Activated CD4-positive, alpha-beta memory T cell treated with anti-CD3 and anti-CD28 coated beads, Interleukin-2, amount 10 ng/mL, durations not matched to agents 7 days and 5 days (primary cell): Measurements from ENCODE around the gene MMP13. TPM values are rescaled to one million over a fixed set of nuclear protein-coding genes. Genes with fewer than 3 reads are reported as not detected.

Source experiments
- CTCF ChIA-PET: fragments of 350-600 bp; sonication (Branson Sonifier 250); formaldehyde crosslinking; loops from one replicate; lab custom pipeline; 2021; ENCODE audit warnings: antibody characterized with exemption, inconsistent platforms; lab: Charles Lee
- POLR2A ChIA-PET: fragments of 350-600 bp; sonication (Branson Sonifier 250); formaldehyde crosslinking; loops from one replicate; lab custom pipeline; 2021; ENCODE audit warnings: antibody characterized with exemption; lab: Charles Lee
- DNase-seq: peaks from one replicate; pipeline ENCODE4 v3.0.0-alpha.2; 2020
- H3K27ac Mint-ChIP-seq: one replicate; pipeline ENCODE4 v1.8.0; 2021; ENCODE audit warnings: mild to moderate bottlenecking, mixed read lengths
- H3K27me3 Mint-ChIP-seq: one replicate; pipeline ENCODE4 v1.8.0; 2021; ENCODE audit warnings: mixed read lengths
- H3K36me3 Mint-ChIP-seq: one replicate; pipeline ENCODE4 v1.8.0; 2021; ENCODE audit warnings: low read depth, mixed read lengths
- H3K4me1 Mint-ChIP-seq: one replicate; pipeline ENCODE4 v1.8.0; 2021; ENCODE audit warnings: mixed read lengths
- H3K4me3 Mint-ChIP-seq: one replicate; pipeline ENCODE4 v1.8.0; 2021; ENCODE audit warnings: mild to moderate bottlenecking, mixed read lengths
- H3K9me3 Mint-ChIP-seq: one replicate; pipeline ENCODE4 v1.8.0; 2021; ENCODE audit warnings: mixed read lengths
- total RNA-seq, 2 experiments: library from RNA; stranded (reverse); gene quantifications; one replicate each; pipeline ENCODE4 v1.2.3, GENCODE V29; 2021

Gene MMP13
- total RNA-seq, 2 experiments from 2014 or later = not detected

DNA sequence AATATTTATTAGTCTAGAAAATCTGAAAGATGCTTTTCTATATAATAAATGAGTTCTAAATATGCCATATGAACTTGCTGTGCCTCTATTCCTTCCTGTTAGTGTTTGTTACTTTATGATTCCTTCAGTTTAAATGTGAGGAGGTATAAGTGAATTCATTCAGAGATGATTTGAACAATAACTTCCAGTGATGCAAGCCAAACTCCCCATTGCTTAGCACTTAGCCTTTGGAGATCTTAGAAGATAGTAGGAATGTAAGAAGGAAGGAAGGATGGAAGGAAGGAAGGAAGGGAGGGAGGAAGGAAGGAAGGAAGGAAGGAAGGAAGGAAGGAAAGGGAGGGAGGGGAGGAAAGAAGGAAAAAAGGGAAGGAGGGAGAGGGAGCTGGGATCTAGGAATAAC is 25.1 kb downstream of the MMP13 start:
- CTCF ChIA-PET = no interaction called here
- H3K36me3 Mint-ChIP-seq = no peaks in the 10 kb centered on the region
- H3K4me3 Mint-ChIP-seq = no peak overlapping the region
- peaks cover 9% of the 10 kb centered on the region for H3K27me3 Mint-ChIP-seq
- no peak overlapping the region for H3K27ac Mint-ChIP-seq
- H3K4me1 Mint-ChIP-seq = no peaks in the 10 kb centered on the region
- no peak for DNase-seq
- POLR2A ChIA-PET = no interaction called here
- H3K9me3 Mint-ChIP-seq = no peaks in the 10 kb centered on the region

DNA sequence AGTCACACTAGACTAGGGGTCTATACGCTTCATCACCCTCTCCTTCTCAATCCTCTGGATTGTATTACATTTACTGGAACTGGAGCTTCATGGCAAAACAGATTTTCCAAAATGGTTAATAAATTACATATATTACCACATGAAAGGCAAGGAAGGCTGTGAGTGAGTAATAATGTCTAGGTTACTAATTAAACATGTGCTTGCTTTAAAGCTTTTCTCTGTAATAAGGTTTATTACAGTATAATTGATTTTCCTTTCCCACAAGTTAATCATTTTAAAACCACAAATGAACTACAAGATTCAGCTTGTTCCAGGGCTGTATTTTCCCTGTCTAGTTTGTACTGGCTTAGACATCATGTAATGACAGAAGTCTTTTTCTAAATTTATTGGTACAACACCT is 25.6 kb downstream of the MMP13 start:
- CTCF ChIA-PET = no interaction called here
- H3K27ac Mint-ChIP-seq = no peak overlapping the region
- no peaks in the 10 kb centered on the region for H3K36me3 Mint-ChIP-seq
- DNase-seq = no peak
- H3K4me3 Mint-ChIP-seq = no peak overlapping the region
- H3K9me3 Mint-ChIP-seq = no peaks in the 10 kb centered on the region
- H3K4me1 Mint-ChIP-seq = no peaks in the 10 kb centered on the region
- POLR2A ChIA-PET = no interaction called here
- peaks cover 9% of the 10 kb centered on the region for H3K27me3 Mint-ChIP-seq

DNA sequence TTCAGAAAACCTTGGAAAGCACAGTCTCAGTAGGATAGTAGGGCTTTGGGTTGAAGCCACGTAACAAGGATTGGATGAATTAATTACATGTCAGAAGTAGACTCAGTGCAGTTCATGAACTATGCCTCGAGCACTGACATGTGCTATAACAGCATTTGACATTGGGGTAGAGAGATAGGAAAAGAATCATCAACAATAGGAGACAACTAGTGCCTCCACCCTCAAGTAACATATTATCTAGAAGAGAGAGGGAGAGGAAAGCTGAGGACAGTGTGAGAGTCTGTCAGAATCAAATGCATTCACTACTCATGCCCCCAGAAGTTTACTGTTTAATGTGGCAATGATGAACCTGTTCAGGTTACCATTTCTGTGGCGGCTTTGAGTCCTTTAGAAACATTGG is 26.4 kb downstream of the MMP13 start:
- H3K9me3 Mint-ChIP-seq = no peaks in the 10 kb centered on the region
- ChIA-PET CTCF (no interaction called here), POLR2A (no interaction called here)
- H3K4me1 Mint-ChIP-seq = no peaks in the 10 kb centered on the region
- no peak for DNase-seq
- H3K27ac Mint-ChIP-seq = no peak overlapping the region
- peaks cover 9% of the 10 kb centered on the region for H3K27me3 Mint-ChIP-seq
- H3K36me3 Mint-ChIP-seq = no peaks in the 10 kb centered on the region
- H3K4me3 Mint-ChIP-seq = no peak overlapping the region

DNA sequence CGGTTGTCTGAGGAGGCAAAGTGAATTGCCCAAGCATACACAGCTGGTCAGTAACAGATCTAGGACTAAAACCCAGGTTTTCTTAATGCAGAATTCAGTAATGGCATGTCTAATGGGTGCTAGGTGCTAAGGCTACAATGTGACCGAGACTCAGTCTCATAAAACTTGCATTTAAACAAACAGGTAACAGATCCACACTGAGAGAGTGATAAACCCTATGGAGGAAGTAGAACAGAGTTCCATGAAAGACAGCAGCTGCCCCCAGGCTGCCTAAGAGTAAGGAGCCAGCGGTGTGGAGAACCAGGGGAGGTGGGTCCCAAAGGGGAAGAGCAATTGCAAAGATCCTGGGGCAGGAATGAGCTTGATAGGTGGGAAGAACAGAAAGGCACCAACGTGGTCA is 27.3 kb downstream of the MMP13 start:
- Mint-ChIP-seq H3K4me1 (no peaks in the 10 kb centered on the region), H3K27me3 (peaks cover 9% of the 10 kb centered on the region), H3K9me3 (no peaks in the 10 kb centered on the region), H3K4me3 (no peak overlapping the region), H3K36me3 (no peaks in the 10 kb centered on the region), H3K27ac (no peak overlapping the region)
- no peak for DNase-seq
- CTCF ChIA-PET = no interaction called here
- POLR2A ChIA-PET = no interaction called here

DNA sequence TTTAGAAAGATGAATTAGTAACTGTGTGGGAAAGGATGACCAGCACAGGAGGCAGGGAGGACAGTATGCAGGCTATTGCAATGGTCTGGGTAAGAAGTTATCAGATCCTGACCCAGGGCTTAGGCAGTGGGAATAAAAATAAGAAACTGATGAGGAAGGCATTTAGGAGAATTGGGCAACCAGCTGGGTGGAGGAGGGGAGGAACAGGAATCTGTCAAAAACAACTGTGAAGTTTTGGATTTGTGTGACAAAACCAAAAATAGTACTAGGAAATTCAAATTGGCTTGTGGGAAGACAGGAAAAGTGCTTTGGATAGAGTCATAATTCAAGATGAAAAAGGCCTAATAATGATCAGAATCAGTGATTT is 27.9 kb downstream of the MMP13 start:
- no peak overlapping the region for H3K27ac Mint-ChIP-seq
- CTCF ChIA-PET = no interaction called here
- H3K4me1 Mint-ChIP-seq = no peaks in the 10 kb centered on the region
- H3K36me3 Mint-ChIP-seq = no peaks in the 10 kb centered on the region
- H3K27me3 Mint-ChIP-seq = peaks cover 8% of the 10 kb centered on the region
- POLR2A ChIA-PET = no interaction called here
- no peak overlapping the region for H3K4me3 Mint-ChIP-seq
- no peak for DNase-seq
- H3K9me3 Mint-ChIP-seq = no peaks in the 10 kb centered on the region

DNA sequence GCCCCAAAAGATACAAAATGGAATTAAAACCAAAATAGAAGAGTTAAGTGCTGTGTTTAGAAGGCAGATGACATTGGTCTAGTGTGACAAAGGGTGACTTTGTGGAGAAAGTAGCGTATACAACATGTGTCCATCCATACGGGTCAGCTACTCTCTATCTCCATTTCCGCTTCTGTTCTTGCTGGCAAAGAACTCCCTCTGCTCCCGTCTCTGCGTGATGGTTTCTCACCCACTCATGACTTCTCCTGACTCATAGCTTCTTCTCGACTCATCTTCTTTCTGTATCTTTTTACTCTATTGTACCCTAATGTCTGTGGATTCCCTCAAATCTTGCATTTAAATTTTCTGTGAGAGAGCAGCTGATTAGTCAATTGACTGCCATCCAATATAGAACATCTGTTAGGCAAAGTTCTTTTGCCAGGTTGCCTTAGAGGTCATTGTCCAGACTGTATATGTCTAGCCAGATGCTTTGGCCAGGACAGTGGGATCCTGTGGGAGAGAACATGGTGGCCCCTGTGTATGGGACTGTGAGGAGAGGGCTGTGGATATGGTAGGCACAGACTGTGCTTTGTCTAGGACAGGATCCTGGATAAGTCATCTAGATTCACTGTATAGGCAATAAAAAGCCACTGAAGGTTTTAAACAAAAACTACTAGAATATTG is 28.4 kb downstream of the MMP13 start:
- H3K27me3 Mint-ChIP-seq = peaks cover 6% of the 10 kb centered on the region
- POLR2A ChIA-PET = no interaction called here
- CTCF ChIA-PET = no interaction called here
- no peaks in the 10 kb centered on the region for H3K36me3 Mint-ChIP-seq
- no peak overlapping the region for H3K27ac Mint-ChIP-seq
- DNase-seq = no peak
- no peak overlapping the region for H3K4me3 Mint-ChIP-seq
- H3K9me3 Mint-ChIP-seq = no peaks in the 10 kb centered on the region
- H3K4me1 Mint-ChIP-seq = no peaks in the 10 kb centered on the region

DNA sequence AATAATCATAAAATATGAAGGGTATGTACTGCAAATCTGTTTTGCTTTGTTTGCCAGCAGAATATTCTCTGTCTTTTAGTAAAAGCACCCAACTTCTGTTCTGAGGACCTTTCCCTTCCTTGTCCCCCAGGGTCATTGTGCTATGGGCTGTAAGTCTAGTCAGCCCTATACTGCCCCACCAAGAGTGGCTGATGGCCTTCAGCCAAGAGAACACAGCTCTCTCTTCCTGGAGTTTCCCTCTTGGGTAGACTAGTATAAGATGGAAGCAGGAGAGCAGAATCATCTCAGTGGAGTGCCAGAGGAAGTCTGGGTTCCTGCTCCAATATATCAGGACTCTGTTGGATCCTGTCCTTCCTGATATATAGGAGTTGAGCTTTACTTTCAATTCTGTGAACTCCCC is 29.0 kb downstream of the MMP13 start:
- CTCF ChIA-PET = no interaction called here
- Mint-ChIP-seq H3K27me3 (peaks cover 6% of the 10 kb centered on the region), H3K9me3 (no peaks in the 10 kb centered on the region), H3K4me3 (no peak overlapping the region), H3K4me1 (no peaks in the 10 kb centered on the region), H3K27ac (no peak overlapping the region), H3K36me3 (no peaks in the 10 kb centered on the region)
- POLR2A ChIA-PET = no interaction called here
- DNase-seq = no peak

DNA sequence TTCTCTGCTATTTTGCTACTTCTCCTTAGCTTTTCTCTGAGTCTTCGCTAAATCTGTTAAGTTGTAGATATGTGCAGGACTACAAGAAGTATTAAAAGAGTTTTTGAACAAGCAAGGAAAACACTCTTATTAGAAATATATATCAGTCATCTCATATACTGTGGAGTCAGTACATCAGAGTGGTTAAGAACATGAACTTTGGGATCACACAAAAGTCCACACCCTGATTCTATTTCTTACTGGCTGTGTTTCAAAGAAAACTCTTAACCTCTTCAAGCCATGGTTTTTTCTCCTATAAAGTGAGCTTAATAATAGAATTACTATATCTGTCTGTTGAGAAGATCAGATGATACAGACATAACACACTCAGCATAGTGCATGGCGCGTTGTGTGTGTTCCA is 29.5 kb downstream of the MMP13 start:
- no peak overlapping the region for H3K4me3 Mint-ChIP-seq
- no peaks in the 10 kb centered on the region for H3K36me3 Mint-ChIP-seq
- POLR2A ChIA-PET = no interaction called here
- CTCF ChIA-PET = no interaction called here
- no peaks in the 10 kb centered on the region for H3K9me3 Mint-ChIP-seq
- DNase-seq = no peak
- no peaks in the 10 kb centered on the region for H3K4me1 Mint-ChIP-seq
- H3K27ac Mint-ChIP-seq = no peak overlapping the region
- peaks cover 6% of the 10 kb centered on the region for H3K27me3 Mint-ChIP-seq

DNA sequence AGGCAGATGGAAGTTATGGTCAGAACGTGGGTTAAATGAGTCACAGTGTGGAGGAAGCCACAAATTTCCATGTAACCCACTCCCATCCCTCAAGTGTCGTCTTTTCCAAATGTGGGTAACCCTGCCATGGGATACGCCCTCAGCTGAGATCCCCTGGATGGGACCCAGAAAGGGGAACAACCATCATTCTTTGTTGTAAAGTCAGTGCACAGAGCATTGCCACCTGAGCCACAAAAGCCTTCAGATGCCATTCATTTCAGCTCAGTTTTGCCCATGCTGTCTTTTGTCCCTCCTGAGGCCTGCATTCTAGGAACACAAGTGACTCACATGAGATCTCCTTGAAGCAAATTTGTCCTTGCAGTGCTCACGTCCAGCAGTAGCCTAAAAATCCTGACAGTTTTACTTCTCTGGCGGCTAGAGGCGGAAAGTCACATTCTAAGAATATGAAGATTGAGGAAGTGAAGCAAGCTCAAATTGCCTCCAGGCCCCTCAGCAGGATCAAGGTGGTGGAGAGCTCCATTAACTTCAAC is 30.6 kb downstream of the MMP13 start:
- Mint-ChIP-seq H3K27ac (no peak overlapping the region), H3K9me3 (no peaks in the 10 kb centered on the region), H3K4me1 (peaks cover 3% of the 10 kb centered on the region), H3K27me3 (peaks cover 4% of the 10 kb centered on the region), H3K4me3 (no peak overlapping the region), H3K36me3 (no peaks in the 10 kb centered on the region)
- POLR2A ChIA-PET = no interaction called here
- no peak for DNase-seq
- CTCF ChIA-PET = interaction anchor here (1.7 kb wide), 1 partner anchor 16 kb away, joined by 4 read pairs; no protein-coding TSS in a partner anchor

DNA sequence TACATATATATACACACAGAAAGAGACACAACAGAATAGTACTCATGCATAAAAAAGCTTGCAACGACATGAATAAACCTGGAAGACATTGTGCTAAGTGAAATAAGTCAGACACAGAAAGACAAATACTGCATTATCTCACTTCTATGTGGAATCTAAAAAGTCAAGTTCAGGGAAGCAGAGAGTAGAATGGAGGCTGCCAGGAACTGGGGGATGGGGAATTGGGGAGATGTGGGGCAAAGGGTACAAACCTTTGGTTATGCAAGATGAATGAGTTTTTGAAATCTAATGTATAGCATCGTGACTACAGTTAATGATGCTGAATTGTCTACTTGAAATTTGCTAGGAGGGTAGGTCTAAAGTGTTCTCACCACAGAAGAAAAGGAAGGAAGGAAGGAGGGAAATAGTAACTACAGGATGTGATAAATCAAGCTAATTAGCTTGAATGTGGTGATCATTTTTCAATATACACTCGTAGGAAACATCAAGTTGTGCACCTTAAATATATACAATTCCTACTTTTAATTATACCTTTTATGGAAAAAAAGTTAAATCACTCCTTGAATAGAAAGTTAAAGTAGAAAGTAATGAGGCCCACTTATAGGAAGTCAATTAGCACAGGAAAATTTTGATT is 33.8 kb downstream of the MMP13 start:
- Mint-ChIP-seq H3K4me3 (no peak overlapping the region), H3K4me1 (peaks cover 3% of the 10 kb centered on the region), H3K27ac (no peak overlapping the region), H3K9me3 (no peaks in the 10 kb centered on the region), H3K27me3 (peaks cover 4% of the 10 kb centered on the region), H3K36me3 (no peaks in the 10 kb centered on the region)
- ChIA-PET POLR2A (no interaction called here), CTCF (no interaction called here)
- no peak for DNase-seq

DNA sequence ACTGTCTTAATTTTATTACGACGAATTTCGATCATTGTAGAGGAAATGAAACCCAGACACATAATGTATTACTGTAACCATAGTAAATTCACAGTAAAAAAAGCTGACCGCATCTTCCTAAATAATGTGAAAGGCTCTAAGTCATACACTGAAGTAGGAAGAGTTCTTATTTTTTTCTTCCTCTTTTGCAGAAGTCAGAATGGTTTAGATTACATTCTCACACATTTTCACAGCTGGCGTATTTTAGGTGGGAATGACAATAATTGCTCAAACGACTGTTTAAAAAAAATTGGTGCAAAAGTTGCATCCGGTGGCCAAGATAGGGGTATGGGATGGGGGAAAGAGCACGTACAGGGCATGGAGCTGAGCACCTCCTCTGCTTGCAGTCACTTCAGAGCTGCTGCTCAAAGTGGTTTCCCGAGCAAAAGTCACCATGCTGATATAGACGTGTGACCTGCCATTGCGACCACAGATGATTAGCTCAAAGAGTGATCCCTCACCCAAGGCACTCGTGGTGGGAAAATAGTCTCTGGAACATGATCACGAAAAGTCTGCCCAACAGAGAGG is 35.3 kb downstream of the MMP13 start:
- Mint-ChIP-seq H3K27ac (no peak overlapping the region), H3K36me3 (no peaks in the 10 kb centered on the region), H3K9me3 (no peaks in the 10 kb centered on the region), H3K27me3 (peaks cover 1% of the 10 kb centered on the region), H3K4me1 (peaks cover 3% of the 10 kb centered on the region), H3K4me3 (no peak overlapping the region)
- ChIA-PET CTCF (interaction anchor here (0.7 kb wide), 1 partner anchor 187 kb away, joined by 3 read pairs; no protein-coding TSS in a partner anchor), POLR2A (no interaction called here)
- no peak for DNase-seq

DNA sequence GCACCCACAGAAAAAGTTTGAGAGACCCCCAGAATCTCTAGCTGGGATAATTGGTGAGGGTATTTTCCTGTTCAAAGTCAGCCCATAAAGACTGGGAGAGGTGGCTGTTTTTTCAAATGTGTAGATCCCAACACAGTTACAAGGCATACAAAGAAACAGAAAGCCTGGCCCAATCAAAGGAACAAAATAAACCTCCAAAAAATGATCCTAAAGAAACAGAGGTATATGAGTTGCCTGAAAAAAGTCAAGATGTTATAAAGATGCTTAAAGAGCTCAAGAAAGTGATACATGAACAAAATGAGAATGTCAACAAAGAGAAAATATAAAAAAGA is 40.5 kb downstream of the MMP13 start:
- no peaks in the 10 kb centered on the region for H3K9me3 Mint-ChIP-seq
- CTCF ChIA-PET = interaction anchor here (1.1 to 2.0 kb wide), 3 partner anchors 26 to 139 kb away, joined by 3 to 15 read pairs (median 5); no protein-coding TSS in a partner anchor
- peaks cover 1% of the 10 kb centered on the region for H3K27me3 Mint-ChIP-seq
- H3K36me3 Mint-ChIP-seq = no peaks in the 10 kb centered on the region
- H3K27ac Mint-ChIP-seq = no peak overlapping the region
- no peak for DNase-seq
- POLR2A ChIA-PET = no interaction called here
- no peaks in the 10 kb centered on the region for H3K4me1 Mint-ChIP-seq
- no peak overlapping the region for H3K4me3 Mint-ChIP-seq

DNA sequence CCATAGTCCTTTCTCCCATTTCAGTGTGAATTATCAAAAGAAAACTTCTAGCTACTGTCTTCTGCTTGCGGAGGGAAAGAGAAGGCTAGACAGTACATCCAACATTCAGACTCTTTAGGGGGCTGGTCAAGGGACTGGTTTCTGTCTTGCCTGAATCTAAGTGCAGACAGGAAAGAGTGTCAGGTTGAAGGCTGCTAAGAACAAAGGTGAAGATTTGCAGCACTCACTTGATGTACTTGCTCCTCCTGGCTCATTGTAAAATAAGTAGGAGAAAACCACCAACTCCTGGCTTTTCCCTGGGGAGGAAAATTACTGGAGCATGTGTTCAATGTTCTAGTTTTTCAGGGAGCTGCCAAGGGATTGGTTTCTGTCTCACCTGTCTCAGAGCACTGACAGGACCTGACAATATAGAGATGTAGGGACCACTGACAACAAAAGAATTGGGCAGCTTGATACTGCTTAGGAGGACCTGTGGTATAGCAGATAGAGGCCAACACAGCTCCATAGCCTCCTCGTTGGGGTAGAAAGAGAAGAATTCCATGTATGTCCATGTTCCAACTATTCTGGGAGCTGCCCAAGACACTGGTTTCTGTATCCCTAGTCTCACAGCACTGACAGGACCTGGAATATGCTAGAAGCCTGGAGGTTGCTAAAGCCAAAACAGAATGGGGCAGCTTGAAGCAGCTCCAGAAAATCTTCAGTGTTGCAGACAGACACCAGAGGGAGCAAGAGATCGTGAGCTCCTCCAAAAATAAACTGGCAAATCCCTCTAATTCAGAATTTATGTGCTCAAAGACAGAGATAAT is 41.1 kb downstream of the MMP13 start:
- no peak for DNase-seq
- POLR2A ChIA-PET = no interaction called here

More for the DNA sequence above, 41.1 kb downstream of the MMP13 start:
- CTCF ChIA-PET = interaction anchor here (1.1 to 2.0 kb wide), 3 partner anchors 26 to 140 kb away, joined by 3 to 15 read pairs (median 5); no protein-coding TSS in a partner anchor
- Mint-ChIP-seq H3K4me3 (no peak overlapping the region), H3K9me3 (no peaks in the 10 kb centered on the region), H3K27me3 (peaks cover 1% of the 10 kb centered on the region), H3K27ac (no peak overlapping the region), H3K36me3 (no peaks in the 10 kb centered on the region), H3K4me1 (no peaks in the 10 kb centered on the region)
